GM19467 (cell line): ENCODE results near the gene ZNF180.
"Not testable (repeated sequence)": the region's sequence is repeated elsewhere in the genome, so short reads cannot be mapped to it uniquely, and the experiment has no call there.

ENCODE experiments used
- ATAC-seq: cut with Tn5 transposase; IDR thresholded peaks from one replicate; pipeline ENCODE4 v1.9.1; 2021; ENCODE audit warnings: mild to moderate bottlenecking, moderate library complexity; ENCODE audit not compliant: unreplicated experiment

Gene ZNF180

DNA sequence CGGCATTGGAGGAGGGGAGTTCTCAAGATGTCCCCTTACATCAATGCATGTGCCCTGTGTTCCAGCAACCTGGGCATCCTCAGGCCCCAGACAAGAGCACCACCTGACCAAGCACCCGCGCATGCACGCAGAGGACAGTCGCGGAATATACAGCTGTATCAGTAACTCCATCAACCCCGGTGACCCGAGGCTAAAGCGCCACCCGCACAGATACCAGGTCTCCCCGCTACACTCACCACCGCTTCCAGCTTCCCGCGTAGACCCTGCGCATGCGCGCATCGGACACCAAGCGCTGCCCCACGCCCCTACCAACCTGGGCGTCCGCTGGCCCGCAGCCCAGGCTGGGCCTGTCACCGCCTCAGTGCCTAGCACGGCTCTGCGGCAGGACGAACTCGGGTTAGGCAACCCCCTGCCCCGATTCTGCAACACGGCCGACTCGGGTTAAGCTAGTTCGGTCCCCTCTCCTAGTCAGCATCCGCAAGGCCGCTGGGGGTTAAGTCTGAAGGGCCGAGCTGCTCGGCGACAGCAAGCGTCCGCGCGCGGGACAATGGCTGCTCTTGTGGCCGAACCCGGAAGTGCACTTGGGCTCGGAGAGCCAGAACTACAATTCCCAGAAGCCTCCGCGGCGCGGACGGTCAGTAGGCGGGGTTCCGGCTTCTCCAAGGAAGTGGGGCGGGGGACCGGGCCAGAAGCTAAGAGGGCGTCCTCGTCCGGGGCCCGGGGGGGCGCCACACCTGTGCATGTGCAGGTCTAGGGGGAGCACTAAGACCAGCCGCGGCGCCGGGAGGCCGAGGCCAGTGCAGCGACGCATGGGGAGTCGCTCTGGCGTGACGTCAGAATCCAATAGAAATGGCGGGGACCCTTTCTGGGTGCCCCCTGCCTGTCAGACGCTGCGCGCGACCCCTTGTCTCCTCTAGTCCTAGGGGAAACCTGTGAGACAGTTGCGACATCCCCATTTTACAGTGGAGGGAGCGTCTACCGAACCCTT is at the start of gene ZNF180:
Gene ZNF180, minus strand, starts transcription at position 561 of the 988 bp plus-strand sequence. CDS start 3,188 bp downstream, outside the sequence.
- peak; percentile 83 for ATAC-seq

DNA sequence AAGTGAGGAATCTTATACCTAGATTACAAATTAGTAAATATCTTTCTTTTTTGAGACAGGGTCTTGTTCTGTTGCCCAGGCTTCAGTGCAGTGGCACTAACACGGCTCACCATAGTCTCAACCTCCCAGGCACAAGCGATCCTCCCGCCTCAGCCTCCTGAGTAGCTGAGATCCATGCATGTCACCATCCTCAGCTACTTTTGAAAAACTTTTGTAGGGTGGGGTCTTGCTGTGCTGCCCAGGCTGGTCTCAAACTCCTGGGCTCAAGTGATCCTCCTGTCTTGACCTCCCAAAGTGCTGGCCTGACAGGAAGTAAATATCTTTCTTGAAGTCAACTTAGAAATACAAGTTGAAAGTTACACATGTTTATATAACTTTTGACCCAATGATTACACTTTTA is 49.2 kb upstream of the ZNF180 start:
- ATAC-seq: no peak

DNA sequence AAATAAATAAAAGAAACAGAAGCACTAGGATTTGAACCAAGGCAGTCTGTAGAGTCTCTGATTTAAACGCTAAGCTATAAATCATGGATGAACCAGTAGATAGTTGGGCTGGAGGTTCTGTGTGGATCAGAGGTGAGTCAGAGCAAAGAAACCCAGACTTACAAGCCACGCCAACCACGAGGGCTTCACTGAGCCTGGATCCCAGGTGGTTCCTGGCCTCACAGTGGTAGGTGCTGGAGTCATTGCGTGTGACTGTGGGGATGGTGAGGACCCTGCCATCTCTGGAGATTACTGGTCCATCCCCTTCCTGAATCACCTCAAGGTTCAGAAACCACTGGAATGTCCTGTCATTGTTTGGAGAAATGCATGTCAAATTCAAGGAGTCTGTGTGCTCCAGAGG is 48.4 kb upstream of the ZNF180 start:
- ATAC-seq: no peak

GRCh38 chr19:44544031-44544430 is 43.7 kb upstream of the ZNF180 start:
- ATAC-seq: no peak

DNA sequence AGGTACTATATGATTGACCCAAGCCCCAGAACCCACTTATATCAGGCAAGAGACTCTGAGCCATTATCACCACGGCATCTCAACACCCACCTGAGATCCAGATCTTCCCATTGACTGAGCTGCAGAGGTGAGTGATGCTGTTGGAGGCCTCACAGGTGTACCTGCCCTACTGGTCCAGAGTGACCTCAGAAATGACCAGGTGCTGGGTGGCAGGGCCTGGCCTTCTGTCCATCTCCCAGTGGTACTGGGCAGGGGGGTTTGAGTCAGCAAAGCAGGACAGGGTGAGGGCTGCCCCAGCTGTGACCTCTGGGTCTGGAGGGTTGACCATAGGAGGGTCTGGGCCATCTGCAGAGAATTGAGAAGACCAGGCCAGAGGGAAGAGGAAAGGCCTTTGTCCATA is 42.3 kb upstream of the ZNF180 start:
- ATAC-seq: no peak

- ATAC-seq: no peak
Measured at GRCh38 chr19:44540736-44541135, 40.4 kb upstream of the ZNF180 start.

DNA sequence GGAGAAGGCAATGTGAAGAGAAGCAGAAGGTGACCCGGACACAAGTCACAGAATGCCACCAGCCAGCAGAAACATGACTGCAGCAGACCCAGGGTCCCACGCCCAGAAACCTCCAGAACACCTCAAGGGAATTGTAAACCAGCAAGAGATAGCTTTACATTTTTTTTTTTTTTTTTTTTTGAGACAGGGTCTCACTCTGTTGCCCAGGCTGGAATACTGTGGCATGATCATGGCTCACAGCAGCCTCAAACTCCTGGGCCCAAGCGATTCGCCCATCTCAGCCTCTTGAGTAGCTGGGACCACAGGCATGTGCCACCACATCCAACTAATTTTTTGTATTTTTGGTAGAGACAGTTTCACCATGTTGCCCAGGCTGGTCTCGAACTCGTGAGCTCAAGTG is 39.7 kb upstream of the ZNF180 start:
- no peak for ATAC-seq

- no peak for ATAC-seq
Measured at GRCh38 chr19:44539236-44539826, 39.0 kb upstream of the ZNF180 start.

- ATAC-seq: not testable (repeated sequence)
Measured at GRCh38 chr19:44535361-44535760, 35.0 kb upstream of the ZNF180 start.

DNA sequence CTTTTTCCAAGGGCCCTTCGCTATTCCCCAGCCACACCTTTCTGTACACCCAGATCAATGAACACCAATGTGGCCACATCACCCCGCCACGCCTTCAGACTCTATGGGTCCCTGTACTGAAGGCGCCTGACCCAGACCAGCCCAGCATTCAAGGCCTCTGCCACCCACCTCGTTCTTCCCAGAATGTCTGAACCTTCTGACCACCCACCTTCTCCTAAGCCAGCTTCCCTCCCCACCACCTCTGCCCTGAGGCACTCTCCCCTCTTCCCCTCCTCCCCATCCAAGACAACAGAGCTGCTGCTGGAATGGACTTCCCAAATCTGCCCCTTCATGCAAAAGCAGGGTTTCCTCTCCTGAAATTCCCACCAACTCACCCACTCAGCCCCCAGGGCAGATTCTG is 32.5 kb upstream of the ZNF180 start:
- ATAC-seq: no peak

- ATAC-seq: no peak
Measured at GRCh38 chr19:44530777-44531176, 30.5 kb upstream of the ZNF180 start.

- no peak for ATAC-seq
Measured at GRCh38 chr19:44529536-44529935, 29.2 kb upstream of the ZNF180 start, which contains the start of gene CEACAM20. Gene CEACAM20 (minus strand): TSS chr19:44529675. CDS start chr19:44529509, 166 bp downstream.

- no peak for ATAC-seq
Measured at GRCh38 chr19:44527554-44527953, 27.2 kb upstream of the ZNF180 start.

DNA sequence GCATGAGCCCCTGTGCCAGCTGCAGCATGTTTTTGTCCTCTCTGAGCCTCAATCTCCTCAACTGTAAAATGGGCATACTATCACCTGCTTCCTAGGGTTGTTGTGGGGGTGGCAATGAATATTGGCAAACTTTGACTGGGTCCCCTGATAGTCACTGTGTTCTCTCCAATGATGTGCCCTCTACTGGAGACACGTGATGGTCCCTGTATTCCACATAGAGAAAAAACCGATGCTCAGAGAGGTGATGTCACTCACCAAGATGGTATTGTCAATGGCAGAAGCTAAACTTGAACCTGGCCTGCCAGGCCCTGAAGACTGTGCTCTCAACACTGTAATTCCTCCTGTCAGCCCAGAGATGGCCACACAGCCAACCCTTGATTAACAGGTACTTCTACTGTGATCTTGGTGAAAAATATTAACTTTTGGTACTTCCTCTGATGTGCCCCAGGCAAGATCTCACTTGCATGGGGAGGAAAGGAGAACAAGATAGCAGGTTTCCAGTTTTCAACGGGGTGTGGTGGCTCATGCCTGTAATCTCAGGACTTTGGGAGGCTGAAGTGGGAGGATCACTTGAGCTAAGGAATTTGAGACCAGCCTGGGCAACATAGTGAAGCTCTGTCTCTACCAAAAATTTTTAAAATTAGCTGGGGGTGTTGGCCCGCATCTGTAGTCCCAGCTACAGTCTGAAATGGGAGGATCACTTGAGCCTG is 25.6 kb upstream of the ZNF180 start:
- no peak for ATAC-seq

DNA sequence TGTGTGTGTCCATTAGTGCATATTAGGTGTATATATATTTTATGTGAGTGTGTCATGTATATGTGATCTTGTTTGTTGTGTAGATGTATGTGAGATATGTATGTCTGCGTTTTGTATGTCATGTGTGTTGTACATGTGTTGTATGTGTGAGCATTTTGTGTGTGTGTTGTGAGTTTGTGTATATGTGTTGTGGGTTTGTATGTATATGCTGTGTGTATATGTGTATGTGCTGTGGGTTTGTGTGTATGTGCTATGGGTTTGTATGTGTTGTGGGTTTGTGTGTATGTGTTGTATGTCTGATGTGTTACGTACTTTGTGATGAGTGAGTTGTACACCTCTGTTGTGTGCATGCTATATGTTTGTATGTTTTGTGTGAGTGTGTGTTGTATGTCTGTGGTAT is 21.0 kb upstream of the ZNF180 start:
- ATAC-seq: no peak

- ATAC-seq: no peak
Measured at GRCh38 chr19:44517146-44517545, 16.8 kb upstream of the ZNF180 start.

DNA sequence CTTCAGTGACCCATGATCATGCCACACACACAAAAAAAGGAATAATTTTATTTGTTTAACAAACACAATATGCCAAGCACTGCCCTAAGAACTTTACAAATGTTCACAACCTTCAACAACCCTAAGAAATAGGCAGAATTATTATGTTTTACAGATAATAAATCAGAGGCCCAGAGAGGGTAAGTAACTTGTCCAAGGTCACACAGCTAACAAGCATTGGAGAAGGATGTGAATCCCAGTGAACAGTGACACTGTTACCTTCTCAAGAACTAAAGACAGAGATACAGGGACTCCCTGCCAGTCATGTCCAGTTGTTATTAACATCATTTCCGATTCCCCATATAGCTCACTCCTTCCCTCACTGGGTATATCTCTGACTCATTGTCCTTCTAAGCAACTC is 15.6 kb upstream of the ZNF180 start:
- no peak for ATAC-seq

DNA sequence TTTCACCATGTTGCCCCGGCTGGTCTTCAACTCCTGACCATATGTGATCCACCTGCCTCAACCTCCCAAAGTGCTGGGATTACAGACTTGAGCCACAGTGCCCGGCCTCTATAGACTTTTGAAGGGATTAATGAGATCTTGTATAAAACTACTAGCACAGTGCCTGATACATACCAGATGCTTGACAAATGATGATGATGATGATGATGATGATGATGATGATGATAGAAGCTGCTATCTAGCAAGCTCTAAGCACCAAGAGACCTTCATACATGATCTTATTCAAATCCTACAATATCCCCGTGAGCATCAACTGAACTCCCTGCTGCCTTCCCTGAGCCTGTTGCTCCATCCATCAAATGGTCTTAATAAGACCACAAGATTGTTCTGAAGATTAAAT is 14.7 kb upstream of the ZNF180 start:
- no peak for ATAC-seq

- ATAC-seq: no peak
Measured at GRCh38 chr19:44512326-44513298, 12.3 kb upstream of the ZNF180 start.

DNA sequence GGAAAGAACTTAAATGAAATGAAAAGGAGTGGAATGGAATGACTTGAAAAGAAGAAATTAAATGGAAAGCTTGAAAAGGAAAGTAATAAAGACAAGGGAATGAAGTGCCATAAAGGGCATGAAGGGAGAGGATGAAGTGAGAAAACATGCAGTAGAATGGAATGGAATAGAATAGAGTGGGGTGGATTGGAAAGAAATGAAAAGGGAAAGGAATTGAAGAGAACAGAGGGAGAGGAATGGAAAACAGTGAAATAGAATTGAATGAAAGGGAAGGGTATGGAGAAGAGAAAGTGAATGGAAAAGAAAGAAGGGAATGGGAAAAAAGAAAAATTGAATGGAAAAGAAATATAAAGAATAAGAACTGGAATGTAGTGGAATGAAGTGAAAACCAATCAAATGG is 9.2 kb upstream of the ZNF180 start:
- no peak for ATAC-seq
